ENCODE results near the gene ARPP21.
"Not testable (repeated sequence)": the region's sequence is repeated elsewhere in the genome, so short reads cannot be mapped to it uniquely, and the experiment has no call there.

Gene ARPP21

DNA sequence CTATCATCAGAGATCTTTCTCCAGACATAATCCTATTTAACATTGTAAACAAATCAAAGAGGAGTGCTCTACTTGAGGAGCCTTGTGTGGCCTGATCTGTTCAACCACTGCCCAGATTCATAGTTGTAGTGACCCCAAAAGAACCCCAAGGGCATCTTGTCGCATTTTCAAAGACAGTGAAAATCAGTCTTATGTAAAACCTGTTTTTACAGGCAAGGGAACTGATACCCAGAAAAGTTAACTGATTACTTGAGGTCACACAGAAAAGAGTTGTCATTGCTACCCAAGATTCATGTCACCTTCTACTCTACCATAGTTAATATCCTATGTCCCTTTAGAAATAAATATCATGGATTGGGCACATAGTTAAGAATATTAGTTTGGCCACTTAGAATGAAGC is 40.5 kb upstream of the ARPP21 start:
- Histone ChIP-seq H3K9ac (ENCODE audit: low read length) (no peak overlapping the region), H4K5ac (ENCODE audit: low read length) (no peak overlapping the region), H3K4me1 (ENCODE audit: control insufficient read depth, low read depth, low read length) (no peaks in the 10 kb centered on the region), H2BK5ac (ENCODE audit: low read length) (no peak overlapping the region), H3K56ac (ENCODE audit: low read length) (no peak overlapping the region), H2BK15ac (replicated peaks; ENCODE audit: low read depth) (no peak overlapping the region), H3K4me2 (ENCODE audit: low read length) (no peak overlapping the region), H3K79me2 (ENCODE audit: control insufficient read depth, insufficient read depth, low read length) (no peaks in the 10 kb centered on the region), H3K18ac (ENCODE audit: low read length) (no peak overlapping the region), H2BK120ac (ENCODE audit: low read depth, low read length) (no peak overlapping the region), H3K23ac (ENCODE audit: low read length) (no peak overlapping the region), H3K4me3 (ENCODE audit: low read length) (no peak overlapping the region), H3K27ac (ENCODE audit: low read depth, low read length) (no peak overlapping the region), H3K79me1 (ENCODE audit: low read length) (no peaks in the 10 kb centered on the region), H4K8ac (ENCODE audit: low read depth, low read length) (no peak overlapping the region), H2AK5ac (ENCODE audit: low read length) (no peak overlapping the region), H3K27me3 (ENCODE audit: insufficient read depth, low read length, poor library complexity) (no peaks in the 10 kb centered on the region), H3K36me3 (ENCODE audit: control insufficient read depth, insufficient read depth, low read length) (no peaks in the 10 kb centered on the region), H3K4ac (ENCODE audit: low read depth, low read length) (no peak overlapping the region)
- WGBS (ENCODE audit: extremely low coverage, insufficient coverage, low lambda C conversion rate) = no CpG with 5 or more reads among the region's 1 CpG
- DNase-seq = no peak

GRCh38 chr3:35601959-35602358 is 37.4 kb upstream of the ARPP21 start:
- H3K4me3 ChIP-seq (ENCODE audit: low read length) = no peak overlapping the region
- H3K4me2 ChIP-seq (ENCODE audit: low read length) = no peak overlapping the region
- H2AK5ac ChIP-seq (ENCODE audit: low read length) = no peak overlapping the region
- no peaks in the 10 kb centered on the region for H3K36me3 ChIP-seq (ENCODE audit: control insufficient read depth, insufficient read depth, low read length)
- no peak overlapping the region for H4K5ac ChIP-seq (ENCODE audit: low read length)
- no peaks in the 10 kb centered on the region for H3K4me1 ChIP-seq (ENCODE audit: control insufficient read depth, low read depth, low read length)
- H3K9ac ChIP-seq (ENCODE audit: low read length) = no peak overlapping the region
- H3K27ac ChIP-seq (ENCODE audit: low read depth, low read length) = no peak overlapping the region
- no peaks in the 10 kb centered on the region for H3K79me1 ChIP-seq (ENCODE audit: low read length)
- H2BK120ac ChIP-seq (ENCODE audit: low read depth, low read length) = no peak overlapping the region
- no peaks in the 10 kb centered on the region for H3K27me3 ChIP-seq (ENCODE audit: insufficient read depth, low read length, poor library complexity)
- no peak overlapping the region for H3K4ac ChIP-seq (ENCODE audit: low read depth, low read length)
- H2BK15ac ChIP-seq (replicated peaks; ENCODE audit: low read depth) = no peak overlapping the region
- H3K18ac ChIP-seq (ENCODE audit: low read length) = no peak overlapping the region
- H2BK5ac ChIP-seq (ENCODE audit: low read length) = no peak overlapping the region
- DNase-seq = no peak
- no peak overlapping the region for H3K23ac ChIP-seq (ENCODE audit: low read length)
- H4K8ac ChIP-seq (ENCODE audit: low read depth, low read length) = no peak overlapping the region
- no peak overlapping the region for H3K56ac ChIP-seq (ENCODE audit: low read length)
- no peaks in the 10 kb centered on the region for H3K79me2 ChIP-seq (ENCODE audit: control insufficient read depth, insufficient read depth, low read length)

DNA sequence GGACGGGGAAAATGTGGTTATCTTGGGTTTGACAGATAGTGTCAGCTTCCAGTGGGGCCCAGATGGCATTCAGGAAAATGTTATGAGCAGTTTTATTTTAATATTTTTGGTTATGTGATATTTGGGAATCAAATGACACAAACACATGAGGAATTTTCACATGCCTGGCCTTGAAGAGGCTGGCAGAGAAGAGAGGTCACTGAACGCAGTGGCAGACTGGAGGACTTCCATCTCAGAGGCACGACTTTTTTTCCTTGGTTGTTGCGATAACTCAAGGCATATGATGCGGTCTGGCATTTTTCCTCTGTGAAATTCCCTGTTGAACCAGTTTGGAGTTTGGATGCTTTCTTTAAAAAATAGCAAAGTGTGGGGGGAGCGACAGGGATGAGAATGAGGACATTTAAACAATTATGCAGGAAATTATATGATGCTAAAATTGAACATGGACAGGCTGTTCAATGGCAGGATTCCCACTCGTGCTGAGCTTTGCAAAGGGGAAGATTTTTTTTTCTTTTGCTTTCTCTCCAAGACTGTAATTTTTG is 36.9 kb upstream of the ARPP21 start:
- H4K8ac ChIP-seq (ENCODE audit: low read depth, low read length) = no peak overlapping the region
- no peak overlapping the region for H3K18ac ChIP-seq (ENCODE audit: low read length)
- no peak overlapping the region for H3K4ac ChIP-seq (ENCODE audit: low read depth, low read length)
- H3K36me3 ChIP-seq (ENCODE audit: control insufficient read depth, insufficient read depth, low read length) = no peaks in the 10 kb centered on the region
- H3K4me3 ChIP-seq (ENCODE audit: low read length) = no peak overlapping the region
- H3K56ac ChIP-seq (ENCODE audit: low read length) = no peak overlapping the region
- no peak overlapping the region for H4K5ac ChIP-seq (ENCODE audit: low read length)
- H3K27ac ChIP-seq (ENCODE audit: low read depth, low read length) = no peak overlapping the region
- H2BK5ac ChIP-seq (ENCODE audit: low read length) = no peak overlapping the region
- no peaks in the 10 kb centered on the region for H3K4me1 ChIP-seq (ENCODE audit: control insufficient read depth, low read depth, low read length)
- H3K27me3 ChIP-seq (ENCODE audit: insufficient read depth, low read length, poor library complexity) = no peaks in the 10 kb centered on the region
- H2BK120ac ChIP-seq (ENCODE audit: low read depth, low read length) = no peak overlapping the region
- no peak overlapping the region for H2AK5ac ChIP-seq (ENCODE audit: low read length)
- no peak overlapping the region for H3K23ac ChIP-seq (ENCODE audit: low read length)
- H3K4me2 ChIP-seq (ENCODE audit: low read length) = no peak overlapping the region
- H2BK15ac ChIP-seq (replicated peaks; ENCODE audit: low read depth) = no peak overlapping the region
- H3K9ac ChIP-seq (ENCODE audit: low read length) = no peak overlapping the region
- no peaks in the 10 kb centered on the region for H3K79me2 ChIP-seq (ENCODE audit: control insufficient read depth, insufficient read depth, low read length)
- no peak for DNase-seq
- H3K79me1 ChIP-seq (ENCODE audit: low read length) = no peaks in the 10 kb centered on the region
- WGBS (ENCODE audit: extremely low coverage, insufficient coverage, low lambda C conversion rate) = no CpG with 5 or more reads among the region's 7 CpGs

- no peaks in the 10 kb centered on the region for H3K79me2 ChIP-seq (ENCODE audit: control insufficient read depth, insufficient read depth, low read length)
- no peaks in the 10 kb centered on the region for H3K36me3 ChIP-seq (ENCODE audit: control insufficient read depth, insufficient read depth, low read length)
- no peak overlapping the region for H3K23ac ChIP-seq (ENCODE audit: low read length)
- no peak overlapping the region for H3K56ac ChIP-seq (ENCODE audit: low read length)
- H3K27me3 ChIP-seq (ENCODE audit: insufficient read depth, low read length, poor library complexity) = no peaks in the 10 kb centered on the region
- H3K9ac ChIP-seq (ENCODE audit: low read length) = no peak overlapping the region
- no peak overlapping the region for H2AK5ac ChIP-seq (ENCODE audit: low read length)
- WGBS (ENCODE audit: extremely low coverage, insufficient coverage, low lambda C conversion rate) = no CpG with 5 or more reads among the region's 3 CpGs
- H3K4me3 ChIP-seq (ENCODE audit: low read length) = no peak overlapping the region
- DNase-seq = no peak
- H2BK120ac ChIP-seq (ENCODE audit: low read depth, low read length) = no peak overlapping the region
- H2BK5ac ChIP-seq (ENCODE audit: low read length) = no peak overlapping the region
- no peak overlapping the region for H3K18ac ChIP-seq (ENCODE audit: low read length)
- no peak overlapping the region for H4K8ac ChIP-seq (ENCODE audit: low read depth, low read length)
- no peak overlapping the region for H4K5ac ChIP-seq (ENCODE audit: low read length)
- H3K79me1 ChIP-seq (ENCODE audit: low read length) = no peaks in the 10 kb centered on the region
- no peak overlapping the region for H3K27ac ChIP-seq (ENCODE audit: low read depth, low read length)
- no peak overlapping the region for H3K4ac ChIP-seq (ENCODE audit: low read depth, low read length)
- no peak overlapping the region for H3K4me2 ChIP-seq (ENCODE audit: low read length)
- no peak overlapping the region for H2BK15ac ChIP-seq (replicated peaks; ENCODE audit: low read depth)
- H3K4me1 ChIP-seq (ENCODE audit: control insufficient read depth, low read depth, low read length) = no peaks in the 10 kb centered on the region
Measured at GRCh38 chr3:35616346-35616745, 23.0 kb upstream of the ARPP21 start.

- Histone ChIP-seq H3K27me3 (ENCODE audit: insufficient read depth, low read length, poor library complexity) (no peaks in the 10 kb centered on the region), H4K5ac (ENCODE audit: low read length) (no peak overlapping the region)
- no CpG with 5 or more reads among the region's 1 CpG for WGBS (ENCODE audit: extremely low coverage, insufficient coverage, low lambda C conversion rate)
Measured at GRCh38 chr3:35617370-35617769, 22.0 kb upstream of the ARPP21 start.

GRCh38 chr3:35620238-35620637 is 19.1 kb upstream of the ARPP21 start:
- H3K4ac ChIP-seq (ENCODE audit: low read depth, low read length); H2AK5ac ChIP-seq (ENCODE audit: low read length); H3K23ac ChIP-seq (ENCODE audit: low read length); H2BK5ac ChIP-seq (ENCODE audit: low read length); H3K4me2 ChIP-seq (ENCODE audit: low read length); H3K27me3 ChIP-seq (ENCODE audit: insufficient read depth, low read length, poor library complexity); H3K79me2 ChIP-seq (ENCODE audit: control insufficient read depth, insufficient read depth, low read length); H3K18ac ChIP-seq (ENCODE audit: low read length); DNase-seq; H3K79me1 ChIP-seq (ENCODE audit: low read length); H3K36me3 ChIP-seq (ENCODE audit: control insufficient read depth, insufficient read depth, low read length); H3K4me3 ChIP-seq (ENCODE audit: low read length); H3K9ac ChIP-seq (ENCODE audit: low read length); H3K4me1 ChIP-seq (ENCODE audit: control insufficient read depth, low read depth, low read length); H2BK120ac ChIP-seq (ENCODE audit: low read depth, low read length); H2BK15ac ChIP-seq (replicated peaks; ENCODE audit: low read depth); H3K27ac ChIP-seq (ENCODE audit: low read depth, low read length); H4K5ac ChIP-seq (ENCODE audit: low read length); H3K56ac ChIP-seq (ENCODE audit: low read length); H4K8ac ChIP-seq (ENCODE audit: low read depth, low read length): not testable (repeated sequence)
- WGBS (ENCODE audit: extremely low coverage, insufficient coverage, low lambda C conversion rate) = no CpG with 5 or more reads among the region's 2 CpGs

More at GRCh38 chr3:35617370-35617769, 22.0 kb upstream of the ARPP21 start:
- Histone ChIP-seq H2BK5ac (ENCODE audit: low read length) (no peak overlapping the region), H3K79me1 (ENCODE audit: low read length) (no peaks in the 10 kb centered on the region), H3K4me1 (ENCODE audit: control insufficient read depth, low read depth, low read length) (no peaks in the 10 kb centered on the region), H3K79me2 (ENCODE audit: control insufficient read depth, insufficient read depth, low read length) (no peaks in the 10 kb centered on the region), H3K9ac (ENCODE audit: low read length) (no peak overlapping the region), H2BK120ac (ENCODE audit: low read depth, low read length) (no peak overlapping the region), H3K23ac (ENCODE audit: low read length) (no peak overlapping the region), H2BK15ac (replicated peaks; ENCODE audit: low read depth) (no peak overlapping the region), H2AK5ac (ENCODE audit: low read length) (no peak overlapping the region), H3K27ac (ENCODE audit: low read depth, low read length) (no peak overlapping the region), H3K36me3 (ENCODE audit: control insufficient read depth, insufficient read depth, low read length) (no peaks in the 10 kb centered on the region), H3K4me2 (ENCODE audit: low read length) (no peak overlapping the region), H3K4me3 (ENCODE audit: low read length) (no peak overlapping the region), H3K4ac (ENCODE audit: low read depth, low read length) (no peak overlapping the region), H3K56ac (ENCODE audit: low read length) (no peak overlapping the region), H3K18ac (ENCODE audit: low read length) (no peak overlapping the region), H4K8ac (ENCODE audit: low read depth, low read length) (no peak overlapping the region)
- DNase-seq = no peak
